ENCODE data around the gene RNF224. TPM values are rescaled to one million over a fixed set of nuclear protein-coding genes. Genes with fewer than 3 reads are reported as not detected.

Gene RNF224
- total and polyA plus RNA-seq, 2 of the 13 experiments (the other 11 are each of a cell fraction or from before 2014, with no cell fraction given) = 0.09 TPM; not detected in 1

DNA sequence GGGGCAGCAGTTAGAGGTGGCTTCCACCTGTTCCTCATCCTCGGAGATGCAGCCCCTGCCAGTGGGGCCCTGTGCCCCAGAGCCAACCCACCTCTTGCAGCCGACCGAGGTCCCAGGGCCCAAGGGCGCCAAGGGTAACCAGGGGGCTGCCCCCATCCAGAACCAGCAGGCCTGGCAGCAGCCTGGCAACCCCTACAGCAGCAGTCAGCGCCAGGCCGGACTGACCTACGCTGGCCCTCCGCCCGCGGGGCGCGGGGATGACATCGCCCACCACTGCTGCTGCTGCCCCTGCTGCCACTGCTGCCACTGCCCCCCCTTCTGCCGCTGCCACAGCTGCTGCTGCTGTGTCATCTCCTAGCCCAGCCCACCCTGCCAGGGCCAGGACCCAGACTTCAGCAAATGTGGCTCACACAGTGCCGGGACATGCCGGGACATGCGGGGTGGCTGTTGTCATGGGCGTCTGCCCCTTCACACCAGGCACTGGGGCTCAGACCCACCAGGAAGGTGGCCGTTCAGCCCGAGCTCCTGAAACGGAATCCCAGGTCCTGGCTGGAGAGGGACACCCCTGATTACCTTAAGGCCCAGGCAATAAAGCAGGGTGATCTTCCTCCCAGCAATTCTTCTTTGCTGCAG is 1.5 kb upstream of the RNF224 start:
- no peak overlapping the region for H3K27ac ChIP-seq (ENCODE audit: extremely low read length, insufficient read depth, low read length)
- H3K4me3 ChIP-seq (replicated peaks in 1 of 3; ENCODE audit: insufficient read depth in 1 of 3, low read depth in 2 of 3, low read length in 3 of 3) = peak overlapping the region in 2 of 3 experiments; percentile 18 to 53; a peak in 4 of 6 replicates
- H3K4me1 ChIP-seq (ENCODE audit: insufficient read depth, low read length) = peaks cover 74% of the 10 kb centered on the region
- peak overlapping the region; percentile 31; the same call in 1 of the 2 replicates for H3K9ac ChIP-seq (ENCODE audit: insufficient read depth, low read depth, low read length)
- H4K20me1 ChIP-seq (ENCODE audit: insufficient read depth, low read length) = no peaks in the 10 kb centered on the region
- WGBS (ENCODE audit: low lambda C conversion rate) = 70% methylated on average over 11 of the region's 21 CpGs
- peak overlapping the region; percentile 66 for H3K4me2 ChIP-seq (ENCODE audit: low read depth, low read length)
- ChIA-PET POLR2A (interaction anchor here (0.8 to 13.4 kb wide), 7 partner anchors 9 to 95 kb away, joined by 3 to 225 read pairs (median 5); partner anchors contain the start of genes ANAPC2, NDOR1, SSNA1 and TMEM203), CTCF (ENCODE audit: low intra/inter-chr PET ratio, low total read pairs) (no interaction called here)
- in situ Hi-C loops (cut with HindIII; ENCODE audit: extremely low pct_ligation_motif_present, low pct_unique_long_range_greater_than_20kb) (loop anchor here (5.0 kb wide), 2 partner anchors 39 to 114 kb away; partner anchors contain the start of genes ANAPC2, DPP7 and SSNA1), intact Hi-C loops (cut with micrococcal nuclease; ENCODE audit: unreplicated experiment) (loop anchor here (2.0 kb wide), 2 partner anchors 37 to 105 kb away; partner anchors contain the start of genes ANAPC2 and SSNA1)
- H2AFZ ChIP-seq (ENCODE audit: low read length) = no peak overlapping the region
- DNase-seq (ENCODE audit: low spot score) = no peak
- FAIRE-seq = no peak
- TF ChIP-seq AGO1 (IDR thresholded peaks at IDR 0.05; ENCODE audit: low read depth, low read length, poor library complexity, severe bottlenecking) (peak; percentile 26), PHF8 (CRISPR knock-in tag; IDR thresholded peaks at IDR 0.05) (peak; percentile 2; the same call in 1 of the 2 replicates), ZSCAN31 (CRISPR knock-in tag; IDR thresholded peaks at IDR 0.05; ENCODE audit: low read depth) (peak; percentile 39; the same call in 1 of the 2 replicates), ZBTB40 (IDR thresholded peaks at IDR 0.05) (no peak), ZBTB40 (CRISPR knock-in tag; IDR thresholded peaks at IDR 0.05) (0 out of 2 replicates have a peak, but pooled peaks have one; percentile 14), HNRNPL (IDR thresholded peaks at IDR 0.05; ENCODE audit: low read depth, low read length) (0 out of 2 replicates have a peak, but pooled peaks have one; percentile 43), SATB2 (CRISPR knock-in tag; IDR thresholded peaks at IDR 0.05) (no peak), NR2F1 (CRISPR knock-in tag; IDR thresholded peaks at IDR 0.05) (no peak), GABPB1 (CRISPR knock-in tag; IDR thresholded peaks at IDR 0.05) (peak; percentile 10; the same call in 1 of the 2 replicates), AGO2 (optimal IDR thresholded peaks at IDR 0.05; ENCODE audit: low read depth, low read length) (peak; percentile 46), EEA1 (CRISPR knock-in tag; IDR thresholded peaks at IDR 0.05; ENCODE audit: borderline replicate concordance) (no peak), MAZ (IDR thresholded peaks at IDR 0.05; ENCODE audit: borderline replicate concordance, low read depth, low read length) (no peak), MAZ (CRISPR knock-in tag; IDR thresholded peaks at IDR 0.05; ENCODE audit: low read depth) (0 out of 2 replicates have a peak, but pooled peaks have one; percentile 31), ZNF451 (CRISPR knock-in tag; IDR thresholded peaks at IDR 0.05) (0 out of 2 replicates have a peak, but pooled peaks have one; percentile 32)
- no peaks in the 10 kb centered on the region for H3K79me2 ChIP-seq (ENCODE audit: insufficient read depth, low read length)
- no peaks in the 10 kb centered on the region for H3K9me3 ChIP-seq (ENCODE audit: low read length)
- H3K27me3 ChIP-seq (ENCODE audit: control insufficient read depth in 1 of 2, insufficient read depth in 2 of 2, low read length in 2 of 2) = no peaks in the 10 kb centered on the region; a peak in 1 of 5 replicates
- ATAC-seq = no peak
- no peaks in the 10 kb centered on the region for H3K36me3 ChIP-seq (replicated peaks in 1 of 2; ENCODE audit: control insufficient read depth in 1 of 2, insufficient read depth in 2 of 2, low read length in 2 of 2)
- BruUV-seq (replicated peaks) = no TSS peak
